Measurements from ENCODE around the gene MEF2B.
A peak's percentile ranks its signal among the peaks of the same experiment; 100 is the strongest.

The MEF2B gene

DNA sequence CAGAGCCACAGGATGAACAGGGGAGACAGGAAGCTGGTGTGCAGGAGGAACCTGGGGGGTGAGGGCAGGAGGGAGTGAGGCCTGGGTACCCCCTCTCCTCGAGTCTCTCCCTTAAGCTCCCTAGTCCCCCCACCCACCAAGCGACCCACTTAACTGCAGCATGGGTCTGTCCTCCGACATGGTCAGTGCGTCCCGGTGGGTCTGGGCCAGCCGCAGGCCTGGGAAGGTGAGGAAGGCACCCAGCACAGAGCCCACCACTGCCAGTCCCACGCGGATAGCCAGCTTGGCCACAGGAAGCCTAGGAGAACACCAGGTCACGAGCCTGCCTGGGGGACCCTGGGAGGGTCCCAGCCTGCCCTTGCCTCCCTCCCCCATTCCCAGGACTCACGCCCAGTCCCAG, 48.7 kb downstream of the MEF2B start:
- no peak overlapping the region for H3K4me3 ChIP-seq (ENCODE audit: low read length)
- TF ChIP-seq, protein P1, sequence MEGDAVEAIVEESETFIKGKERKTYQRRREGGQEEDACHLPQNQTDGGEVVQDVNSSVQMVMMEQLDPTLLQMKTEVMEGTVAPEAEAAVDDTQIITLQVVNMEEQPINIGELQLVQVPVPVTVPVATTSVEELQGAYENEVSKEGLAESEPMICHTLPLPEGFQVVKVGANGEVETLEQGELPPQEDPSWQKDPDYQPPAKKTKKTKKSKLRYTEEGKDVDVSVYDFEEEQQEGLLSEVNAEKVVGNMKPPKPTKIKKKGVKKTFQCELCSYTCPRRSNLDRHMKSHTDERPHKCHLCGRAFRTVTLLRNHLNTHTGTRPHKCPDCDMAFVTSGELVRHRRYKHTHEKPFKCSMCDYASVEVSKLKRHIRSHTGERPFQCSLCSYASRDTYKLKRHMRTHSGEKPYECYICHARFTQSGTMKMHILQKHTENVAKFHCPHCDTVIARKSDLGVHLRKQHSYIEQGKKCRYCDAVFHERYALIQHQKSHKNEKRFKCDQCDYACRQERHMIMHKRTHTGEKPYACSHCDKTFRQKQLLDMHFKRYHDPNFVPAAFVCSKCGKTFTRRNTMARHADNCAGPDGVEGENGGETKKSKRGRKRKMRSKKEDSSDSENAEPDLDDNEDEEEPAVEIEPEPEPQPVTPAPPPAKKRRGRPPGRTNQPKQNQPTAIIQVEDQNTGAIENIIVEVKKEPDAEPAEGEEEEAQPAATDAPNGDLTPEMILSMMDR (conservative IDR thresholded peaks at IDR 0.05; ENCODE audit: low read length), result no peak
- DNase-seq (ENCODE audit: low read depth), result no peak

DNA sequence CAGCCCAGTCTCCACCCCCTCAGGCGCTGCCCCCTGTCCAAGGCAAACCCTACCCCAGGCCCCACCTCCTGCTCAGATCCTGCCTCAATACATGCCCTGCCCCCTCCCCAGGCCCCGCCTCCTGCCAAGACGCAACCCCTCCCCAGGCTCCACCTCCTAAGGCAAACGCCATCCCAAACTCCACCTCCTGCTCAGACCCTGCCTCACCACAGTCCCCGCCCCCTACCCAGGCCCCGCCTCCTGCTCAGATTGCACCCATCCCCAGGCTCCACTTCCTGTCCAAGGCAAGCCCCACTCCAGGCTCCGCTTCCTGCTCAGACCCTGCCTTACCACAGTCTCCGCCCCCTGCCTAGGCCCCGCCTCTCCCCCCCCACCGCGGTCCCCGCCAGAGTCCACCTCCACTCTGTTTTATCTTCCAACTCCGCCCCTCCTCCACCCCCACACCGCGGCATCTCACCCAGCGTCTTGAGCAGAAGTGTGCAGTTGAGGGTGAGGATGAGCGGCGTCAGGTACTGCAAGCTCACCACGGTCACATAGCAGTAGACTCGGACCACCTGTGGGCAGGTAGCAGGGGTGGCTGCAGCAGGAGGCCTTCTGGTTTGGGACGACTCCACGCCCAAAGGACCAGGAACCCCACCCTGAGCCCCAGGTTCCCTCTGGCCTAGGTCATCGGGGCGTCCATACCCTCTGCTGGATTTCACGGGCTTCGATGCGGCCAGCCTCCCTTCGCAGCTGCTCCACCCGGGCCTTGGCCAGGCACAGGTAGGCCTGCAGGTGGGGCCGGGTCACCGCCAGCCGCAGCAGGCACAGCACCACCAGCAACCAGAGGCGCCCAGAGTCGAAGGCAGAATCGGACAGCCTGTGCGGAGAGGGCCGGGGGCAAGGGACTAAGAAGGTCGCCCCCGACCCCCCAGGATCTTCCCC, 49.5 kb downstream of the MEF2B start:
- TF ChIP-seq, protein P1 (conservative IDR thresholded peaks at IDR 0.05; ENCODE audit: low read length), result no peak
- peak; percentile 49 for DNase-seq (ENCODE audit: low read depth)

DNA sequence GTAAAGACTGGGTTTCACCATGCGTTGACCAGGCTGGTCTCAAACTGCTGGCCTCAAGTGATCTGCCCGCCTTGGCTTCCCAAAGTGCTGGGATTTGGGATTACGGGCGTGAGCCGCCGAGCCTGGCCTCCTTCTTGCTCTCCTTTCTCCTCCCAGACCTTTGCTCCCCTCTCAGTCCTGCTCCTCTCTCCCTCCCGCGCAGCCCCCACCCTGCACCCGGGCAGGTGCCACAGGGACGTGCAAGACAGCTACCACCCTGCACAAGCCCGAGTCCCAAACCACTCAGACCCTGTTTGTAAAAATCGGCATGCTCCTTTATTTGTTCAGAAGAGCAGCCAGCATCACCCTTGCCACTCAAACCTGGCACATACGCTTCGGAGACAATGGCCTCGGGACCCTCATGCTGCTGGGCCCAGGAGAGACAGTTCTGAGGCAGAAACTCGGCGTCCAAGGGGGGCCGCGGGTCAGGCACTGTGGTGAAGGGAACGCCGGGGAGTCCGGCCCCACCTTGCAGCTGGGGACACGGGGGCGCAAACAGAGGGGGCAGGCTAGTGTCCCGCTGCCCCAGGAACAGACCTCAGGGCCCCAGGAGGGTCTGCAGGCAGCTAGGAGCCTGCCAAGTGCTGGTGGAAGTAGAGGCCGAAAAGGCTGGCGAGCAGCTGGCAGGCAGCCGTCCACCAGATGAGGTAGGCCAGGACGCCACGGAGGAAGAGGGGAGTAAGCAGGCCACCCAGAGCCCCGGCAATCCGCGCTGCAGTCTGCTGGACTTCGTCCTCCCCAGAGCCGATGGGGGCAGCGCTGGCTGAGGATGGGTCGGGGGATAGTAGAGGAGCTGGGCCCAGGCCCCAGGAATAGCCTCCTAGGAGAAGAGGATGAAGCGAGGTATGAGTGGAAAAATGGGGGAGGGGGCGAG, 50.5 kb downstream of the MEF2B start:
- DNase-seq (ENCODE audit: low read depth), result no peak
- no peak overlapping the region for H3K4me3 ChIP-seq (ENCODE audit: low read length)
- TF ChIP-seq, protein P1 (conservative IDR thresholded peaks at IDR 0.05; ENCODE audit: low read length), result no peak

More for the DNA sequence above, 49.5 kb downstream of the MEF2B start:
- no peak overlapping the region for H3K4me3 ChIP-seq (ENCODE audit: low read length)

DNA sequence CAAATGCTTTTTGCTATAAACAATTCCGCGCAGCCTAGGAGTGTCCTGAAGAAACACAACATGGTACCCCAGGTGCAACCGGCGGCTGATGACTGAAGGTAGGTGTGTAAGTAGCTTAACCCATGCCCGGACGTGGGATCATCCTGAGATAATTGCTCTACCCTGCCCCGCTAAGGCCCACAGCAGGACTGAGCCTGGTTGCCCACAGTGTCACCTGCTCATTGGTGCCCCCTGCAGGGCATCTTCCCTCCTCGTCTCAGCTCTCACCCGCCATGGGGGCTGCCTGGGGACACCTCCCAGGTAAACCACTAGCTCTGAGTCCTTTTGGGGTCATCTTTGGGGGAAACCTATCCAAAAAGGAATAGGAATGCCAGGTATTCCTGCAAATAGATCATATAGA, 54.1 kb downstream of the MEF2B start:
- no peak for DNase-seq (ENCODE audit: low read depth)
- H3K4me3 ChIP-seq (ENCODE audit: low read length), result no peak overlapping the region
- TF ChIP-seq, protein P1 (conservative IDR thresholded peaks at IDR 0.05; ENCODE audit: low read length), result peak; percentile 53

DNA sequence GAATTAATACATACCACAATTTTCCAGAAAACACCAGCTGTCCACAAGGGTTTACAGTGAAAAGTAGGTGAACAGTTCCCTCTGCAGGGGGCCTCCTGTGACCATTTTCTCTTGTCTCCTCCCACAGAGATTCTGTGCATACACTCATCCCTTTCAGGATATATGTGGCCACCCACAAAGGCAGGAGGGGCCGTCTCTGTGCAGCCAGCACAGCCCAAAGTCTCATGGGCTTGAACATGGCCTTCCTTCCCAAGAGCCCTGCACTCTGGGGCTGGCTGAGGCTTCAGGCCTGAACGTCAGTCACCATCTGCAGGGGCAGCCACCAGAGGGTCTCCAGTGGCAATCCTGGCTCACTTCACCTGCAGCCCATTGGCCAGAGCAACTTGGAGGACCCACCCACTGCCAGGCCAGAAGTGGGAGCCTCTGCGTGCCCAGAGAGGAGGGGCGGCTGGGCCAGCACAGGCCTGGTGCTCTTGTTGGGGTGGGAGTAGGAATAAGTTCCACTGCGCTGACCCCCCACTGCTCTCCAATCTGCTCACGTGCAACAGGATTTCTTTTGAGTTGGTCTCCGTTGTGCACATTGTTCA, 56.9 kb downstream of the MEF2B start:
- TF ChIP-seq, protein P1 (conservative IDR thresholded peaks at IDR 0.05; ENCODE audit: low read length), result no peak
- H3K4me3 ChIP-seq (ENCODE audit: low read length), result no peak overlapping the region
- DNase-seq (ENCODE audit: low read depth), result no peak

DNA sequence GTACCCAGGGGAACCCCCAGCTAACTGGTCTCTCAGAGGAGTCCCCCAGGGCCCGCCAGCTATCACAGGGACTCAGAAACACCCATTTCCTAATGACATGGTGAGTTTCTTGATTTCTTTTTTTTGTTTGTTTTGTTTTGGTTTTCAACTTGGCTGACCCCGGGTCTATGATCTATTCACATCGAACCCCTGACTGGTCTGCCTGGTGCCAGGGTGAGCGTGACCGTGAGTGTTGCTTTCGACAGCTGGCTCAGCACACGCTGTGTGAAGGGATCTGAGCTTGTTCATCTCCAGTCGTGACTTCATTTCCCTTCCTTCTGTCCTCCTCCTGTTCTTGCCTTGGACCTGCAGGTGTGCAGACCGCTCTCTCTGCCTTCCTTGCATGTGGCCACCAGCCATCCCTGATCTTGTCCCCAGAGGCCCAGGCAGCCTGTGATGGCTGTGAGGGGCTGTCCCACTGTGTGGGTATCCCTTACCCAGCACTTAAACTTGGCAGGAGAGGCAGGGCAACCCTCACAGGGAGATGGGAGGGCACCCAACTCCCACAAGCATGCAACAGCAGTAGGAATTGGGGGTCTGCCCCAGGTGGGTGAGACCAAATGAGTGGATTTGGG, 58.0 kb downstream of the MEF2B start:
- TF ChIP-seq, protein P1 (conservative IDR thresholded peaks at IDR 0.05; ENCODE audit: low read length), result no peak
- DNase-seq (ENCODE audit: low read depth), result no peak
- H3K4me3 ChIP-seq (ENCODE audit: low read length), result no peak overlapping the region
